Measurements from ENCODE around the gene ALMS1.

- TF ChIP-seq CTCF (optimal IDR thresholded peaks at IDR 0.05 in 1 of 3, IDR thresholded peaks at IDR 0.05 in 1 of 3, conservative IDR thresholded peaks at IDR 0.05 in 1 of 3; ENCODE audit: extremely low read depth in 1 of 3, insufficient read depth in 2 of 3, low read length in 3 of 3): no peak
- no peak for TF ChIP-seq EZH2 (IDR thresholded peaks at IDR 0.05; ENCODE audit: low read length)
These were observed 143.1 kb downstream of the ALMS1 start for GRCh38 chr2:73528688-73529087.

Data from keratinocyte (primary cell).